Psoas muscle (tissue), 8 donors: ENCODE results near the gene WBP2NL. TPM values are rescaled to one million over a fixed set of nuclear protein-coding genes. Genes with fewer than 3 reads are reported as not detected.

Experiments
- ATAC-seq, 4 donors: fragments of 200-7000 bp; cut with Tn5 transposase; one replicate each; pipeline ENCODE4 v1.9.1; 2020; ENCODE audit warnings: moderate library complexity in 3 of 4, mild to moderate bottlenecking in 2 of 4
- DNase-seq, 2 donors: peaks; one replicate each; pipeline ENCODE4 v3.0.0-alpha.2; 2020
- H3K27ac ChIP-seq: fragments of 200-600 bp; one replicate; pipeline ENCODE4 v1.8.0; 2022
- H3K27me3 ChIP-seq, 3 donors: fragments of 200-600 bp in 1 of 3; one replicate each; pipeline versions ENCODE4 v1.6.1 to v1.8.0; 2013 to 2022; ENCODE audit warnings: low read length in 2 of 3, mild to moderate bottlenecking in 2 of 3, moderate library complexity in 1 of 3; ENCODE audit not compliant: insufficient read depth in 3 of 3
- H3K36me3 ChIP-seq, 2 donors: fragments of 200-600 bp in 1 of 2; one replicate each; pipeline versions ENCODE4 v1.6.1 to v1.8.0; 2013 to 2022; ENCODE audit warnings: low read depth in 1 of 2, mild to moderate bottlenecking in 1 of 2, moderate library complexity in 1 of 2; ENCODE audit not compliant: insufficient read depth in 1 of 2
- H3K4me1 ChIP-seq: fragments of 200-600 bp; one replicate; pipeline ENCODE4 v1.8.0; 2022
- H3K4me3 ChIP-seq: fragments of 200-600 bp; one replicate; pipeline ENCODE4 v1.8.0; 2022; ENCODE audit warnings: mild to moderate bottlenecking
- H3K9me3 ChIP-seq: fragments of 200-600 bp; one replicate; pipeline ENCODE4 v1.8.0; 2022
- CTCF ChIP-seq: fragments of 200-600 bp; IDR thresholded peaks from one replicate; pipeline ENCODE4 v1.8.0; 2022; ENCODE audit warnings: antibody characterized with exemption
- WGBS, 3 donors: extraction: QIAGEN DNeasy Blood & Tissue Kit; methylation state at CpG; one replicate each; pipeline versions ENCODE4 v1.1.6 to v1.1.7; 2013; 5-methylcytosine and 5-hydroxymethylcytosine counted together
- intact Hi-C, 2 donors: fragments of 100-400 bp; cut with DNase I; formaldehyde crosslinking; loops; one replicate each; pipeline versions ENCODE4 v1.11.0 to v1.14.2; 2022
- polyA plus RNA-seq, 3 donors: library from polyadenylated mRNA; stranded (reverse); fragments of 200-250 nt; gene quantifications; one replicate each; pipeline ENCODE4 v1.2.3, GENCODE V29; 2013
- total RNA-seq, 4 donors: library from RNA; stranded (reverse); fragmentation: NEBNext Ultra II Directional in 2 of 4; extraction: Animal tissue kit (Norgen Biotek cat#: 25700) in 2 of 4; gene quantifications; one replicate each; pipeline versions ENCODE4 v1.2.1 to v1.2.4, GENCODE V29; 2021 to 2023
- donor health status: healthy with polysubstance abuse.
- donor health status: DM: no; HTN: no; CAD: no; lungs with moderate emphysema.
- donor health status: Bipolar disorder and iron deficiency.
- donor health status: healthy.
- donor health status: DM: yes; HTN: yes; CAD: no.
- donor health status: DM: no; HTN: no; CAD: no.
- donor health status: DM: no; HTN: no; CAD: no.
- donor health status: DM: yes; HTN: yes; CAD: no.

Gene WBP2NL
- total and polyA plus RNA-seq, 7 donors: 0.22 to 1.7 (median 0.39) TPM; not detected in 1

- Histone ChIP-seq H3K4me1 (no peaks in the 10 kb centered on the region), H3K4me3 (no peak overlapping the region), H3K9me3 (no peaks in the 10 kb centered on the region), H3K27ac (no peak overlapping the region), H3K27me3 (no peaks in the 10 kb centered on the region), H3K36me3 (no peaks in the 10 kb centered on the region)
- ATAC-seq (no peak), DNase-seq (no peak)
- 87 to 91% (median 88%) methylated on average over 10 of the region's 10 CpGs for WGBS, 3 donors
- no peak for TF ChIP-seq CTCF
- intact Hi-C loops: no loop called here
Observed at GRCh38 chr22:42026705-42027104, 28.1 kb downstream of the WBP2NL start.

GRCh38 chr22:42033263-42034181 lies 34.9 kb downstream of the WBP2NL start:
- WGBS, 3 donors: 85 to 95% (median 87%) methylated on average over 5 of the region's 5 CpGs
- Histone ChIP-seq H3K4me3 (no peak overlapping the region), H3K4me1 (no peaks in the 10 kb centered on the region), H3K27me3 (no peaks in the 10 kb centered on the region), H3K27ac (no peak overlapping the region), H3K36me3 (no peaks in the 10 kb centered on the region), H3K9me3 (no peaks in the 10 kb centered on the region)
- no peak for TF ChIP-seq CTCF
- intact Hi-C loops: no loop called here
- ATAC-seq: no peak
- no peak for DNase-seq

GRCh38 chr22:42035256-42035655 lies 36.7 kb downstream of the WBP2NL start:
- WGBS, 3 donors: 65 to 84% (median 84%) methylated on average over 8 of the region's 8 CpGs
- ATAC-seq (no peak), DNase-seq (no peak)
- Histone ChIP-seq H3K4me1 (no peaks in the 10 kb centered on the region), H3K4me3 (no peak overlapping the region), H3K36me3 (no peaks in the 10 kb centered on the region), H3K27ac (no peak overlapping the region), H3K9me3 (no peaks in the 10 kb centered on the region), H3K27me3 (no peaks in the 10 kb centered on the region)
- intact Hi-C loops: no loop called here
- TF ChIP-seq CTCF: no peak

GRCh38 chr22:42039271-42039670 lies 40.7 kb downstream of the WBP2NL start:
- DNase-seq (no peak), ATAC-seq (no peak)
- 91 to 95% (median 94%) methylated on average over 5 of the region's 5 CpGs for WGBS, 3 donors
- H3K4me1 ChIP-seq: no peaks in the 10 kb centered on the region
- no peak overlapping the region for H3K27ac ChIP-seq
- H3K4me3 ChIP-seq: no peak overlapping the region
- H3K27me3 ChIP-seq: no peaks in the 10 kb centered on the region
- no peak for TF ChIP-seq CTCF
- peaks cover 9% of the 10 kb centered on the region for H3K9me3 ChIP-seq
- intact Hi-C loops: no loop called here
- no peaks in the 10 kb centered on the region for H3K36me3 ChIP-seq
